Mononuclear cell (primary cell): Measurements from ENCODE around the gene CARMIL1. TPM values are rescaled to one million over a fixed set of nuclear protein-coding genes. Genes with fewer than 3 reads are reported as not detected.
"Not testable (repeated sequence)": the region's sequence is repeated elsewhere in the genome, so short reads cannot be mapped to it uniquely, and the experiment has no call there.

Source experiments
- H3K27me3 ChIP-seq: 2 replicates; pipeline ENCODE4 v1.6.0; 2011; ENCODE audit warnings: low read length, control low read depth; ENCODE audit not compliant: insufficient read depth
- H3K4me1 ChIP-seq: 2 replicates; pipeline ENCODE4 v1.5.1; 2011; ENCODE audit warnings: mild to moderate bottlenecking, low read length, control low read depth; ENCODE audit not compliant: insufficient read depth
- H3K4me3 ChIP-seq: 2 replicates; pipeline ENCODE4 v1.5.1; 2011; ENCODE audit warnings: mild to moderate bottlenecking, low read length, moderate library complexity
- H3K9me3 ChIP-seq: 2 replicates; pipeline ENCODE4 v1.5.1; 2011; ENCODE audit warnings: low read depth, mild to moderate bottlenecking, control low read depth, low read length
- total RNA-seq: library from RNA; depleted of rRNA; stranded (reverse); fragments of >200 nt; gene quantifications from one replicate; pipeline ENCODE4 v1.2.3, GENCODE V29; 2012

Gene CARMIL1
- total RNA-seq, 1 donor = 3.1 TPM

DNA sequence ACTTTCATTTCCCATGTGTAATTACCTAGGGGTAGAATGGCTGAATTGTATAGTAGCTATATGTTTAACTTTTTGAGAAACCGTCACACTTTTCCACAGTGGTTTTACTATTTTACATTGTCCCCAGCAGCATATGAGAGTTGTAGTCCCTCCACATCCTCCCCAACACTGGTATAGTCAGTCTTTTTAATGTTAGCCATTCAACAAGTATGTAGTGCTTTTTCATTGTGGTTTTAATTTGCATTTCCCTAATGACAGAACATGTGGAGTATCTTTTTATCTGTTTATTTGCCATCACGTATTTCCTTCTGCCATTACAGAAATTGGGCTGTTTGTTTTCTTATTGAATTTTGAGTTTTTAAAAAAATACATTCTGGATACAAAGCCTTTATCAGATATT, 148.4 kb downstream of the CARMIL1 start:
- no peaks in the 10 kb centered on the region for H3K27me3 ChIP-seq
- H3K4me1 ChIP-seq = no peaks in the 10 kb centered on the region
- no peaks in the 10 kb centered on the region for H3K9me3 ChIP-seq
- H3K4me3 ChIP-seq = no peak overlapping the region

DNA sequence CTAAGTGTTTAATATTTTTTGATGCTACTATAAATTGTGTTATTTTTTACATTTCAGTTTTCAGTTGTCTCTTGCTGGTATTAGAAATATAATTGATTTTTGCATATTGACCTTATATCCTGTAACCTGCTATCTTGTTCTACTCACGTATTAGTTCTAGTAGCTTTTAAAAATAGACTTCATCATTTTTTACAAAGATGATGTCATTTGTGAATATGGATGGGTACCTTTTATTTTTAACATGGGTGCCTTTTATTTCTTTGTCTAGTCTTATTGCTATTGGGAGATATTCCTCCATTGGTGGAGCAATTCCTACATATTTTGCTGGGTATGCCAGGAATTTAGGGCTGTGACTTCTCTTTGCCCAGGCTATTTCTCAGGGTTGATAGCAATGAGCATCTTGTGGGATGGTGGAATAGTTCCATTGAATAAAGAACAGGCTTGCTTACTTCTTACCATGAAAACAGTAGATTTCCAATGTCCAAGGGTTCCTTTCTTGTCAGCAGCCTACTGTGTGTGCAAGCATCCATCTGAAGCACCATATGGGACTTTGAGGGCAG, 149.7 kb downstream of the CARMIL1 start:
- Histone ChIP-seq H3K27me3 (no peaks in the 10 kb centered on the region), H3K4me3 (no peak overlapping the region), H3K4me1 (no peaks in the 10 kb centered on the region), H3K9me3 (no peaks in the 10 kb centered on the region)

DNA sequence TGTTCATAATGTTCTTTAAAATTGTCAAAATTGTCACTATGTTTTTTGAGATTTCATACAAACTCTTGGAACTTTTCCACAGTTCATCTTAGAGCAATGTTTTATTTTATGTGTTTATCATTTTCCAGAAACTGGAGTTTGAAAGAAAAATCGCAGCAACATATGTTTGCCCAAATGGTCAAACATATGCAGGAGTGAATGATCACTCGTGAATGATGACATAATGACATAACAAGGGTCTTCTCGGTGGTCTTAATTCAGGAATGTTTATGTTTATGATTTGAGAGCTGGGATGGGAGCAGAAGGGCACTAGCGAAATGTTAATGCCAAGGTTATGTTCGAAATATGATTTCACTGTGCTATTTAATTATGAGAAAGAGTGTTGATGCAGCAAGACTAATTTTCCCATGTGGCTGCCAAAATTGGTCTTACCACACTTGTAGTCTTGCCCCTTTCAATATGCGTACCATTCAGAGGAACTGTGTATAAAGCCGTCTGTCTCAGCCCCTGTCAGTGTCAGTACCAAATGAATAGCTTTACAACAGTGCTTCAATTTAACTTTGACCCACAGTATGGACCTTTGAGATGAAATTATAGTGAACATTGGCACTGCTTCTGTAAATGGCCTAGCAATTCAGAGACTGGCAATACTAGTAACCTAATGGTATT, 152.3 kb downstream of the CARMIL1 start:
- Histone ChIP-seq H3K4me1 (peaks cover 7% of the 10 kb centered on the region), H3K4me3 (no peak overlapping the region), H3K9me3 (no peaks in the 10 kb centered on the region), H3K27me3 (no peaks in the 10 kb centered on the region)

DNA sequence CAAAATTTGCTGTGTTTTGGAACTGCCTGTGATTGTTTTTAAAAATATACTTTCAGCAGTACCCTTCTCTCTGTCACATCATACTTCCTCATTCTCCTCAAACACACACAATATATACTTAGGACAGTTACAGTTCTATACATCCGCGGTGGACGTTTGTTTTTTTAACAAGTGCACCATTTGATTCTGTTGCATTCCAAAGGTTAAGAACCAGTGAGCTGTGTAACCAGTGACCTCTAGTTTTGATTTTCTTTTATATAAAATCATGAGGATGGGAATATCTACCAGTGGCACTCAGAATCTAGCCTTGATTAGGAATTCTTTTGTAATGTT, 152.8 kb downstream of the CARMIL1 start:
- Histone ChIP-seq H3K27me3 (no peaks in the 10 kb centered on the region), H3K9me3 (no peaks in the 10 kb centered on the region), H3K4me3 (no peak overlapping the region), H3K4me1 (peaks cover 7% of the 10 kb centered on the region)

DNA sequence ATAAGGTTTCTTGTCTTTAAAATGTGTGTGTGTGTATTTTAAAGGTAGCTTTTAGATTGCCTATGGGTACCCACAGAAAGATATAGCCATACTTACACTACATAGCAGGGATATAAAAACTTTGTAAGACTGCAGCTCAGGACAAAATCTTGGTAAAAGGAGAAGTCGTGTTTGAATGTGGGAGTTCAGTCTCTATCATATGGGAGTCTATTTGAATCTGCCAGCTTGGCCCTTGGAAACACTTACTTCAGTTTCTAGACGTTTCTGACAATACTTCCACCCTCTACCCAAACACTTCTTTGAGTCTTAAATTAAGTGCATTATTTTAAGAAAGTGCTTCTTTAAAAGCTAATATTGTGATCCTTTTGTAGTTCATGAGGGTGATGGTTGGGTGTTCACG, 155.7 kb downstream of the CARMIL1 start:
- Histone ChIP-seq H3K4me3 (no peak overlapping the region), H3K27me3 (no peaks in the 10 kb centered on the region), H3K9me3 (no peaks in the 10 kb centered on the region), H3K4me1 (peaks cover 7% of the 10 kb centered on the region)

DNA sequence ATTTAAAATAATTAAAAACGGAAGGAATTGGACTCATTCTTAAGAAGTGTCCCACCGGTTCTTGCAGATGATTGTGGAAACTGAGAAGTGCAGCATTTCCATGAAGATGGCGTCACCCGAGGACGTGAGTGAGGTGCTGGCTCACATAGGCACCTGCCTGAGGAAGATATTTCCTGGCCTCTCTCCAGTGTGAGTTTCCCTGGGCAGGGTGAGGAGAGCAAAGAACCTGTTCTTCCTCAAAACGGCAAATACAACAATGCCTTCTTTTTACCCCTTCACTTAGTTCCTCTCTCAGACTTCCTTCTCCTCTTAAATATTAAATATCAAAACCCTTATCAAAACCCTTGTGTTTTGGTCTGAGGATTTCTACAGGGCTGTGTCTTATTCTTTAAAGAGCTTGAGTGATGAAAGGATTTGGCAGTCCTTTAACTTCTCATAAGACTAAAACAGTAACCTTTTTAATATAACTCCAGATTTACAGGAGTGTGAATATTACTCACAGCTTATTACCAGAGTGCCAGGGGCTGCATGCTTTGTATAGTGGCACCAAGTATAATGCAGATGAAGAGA, 156.3 kb downstream of the CARMIL1 start:
- no peak overlapping the region for H3K4me3 ChIP-seq
- no peaks in the 10 kb centered on the region for H3K9me3 ChIP-seq
- no peaks in the 10 kb centered on the region for H3K27me3 ChIP-seq
- H3K4me1 ChIP-seq = peaks cover 7% of the 10 kb centered on the region

DNA sequence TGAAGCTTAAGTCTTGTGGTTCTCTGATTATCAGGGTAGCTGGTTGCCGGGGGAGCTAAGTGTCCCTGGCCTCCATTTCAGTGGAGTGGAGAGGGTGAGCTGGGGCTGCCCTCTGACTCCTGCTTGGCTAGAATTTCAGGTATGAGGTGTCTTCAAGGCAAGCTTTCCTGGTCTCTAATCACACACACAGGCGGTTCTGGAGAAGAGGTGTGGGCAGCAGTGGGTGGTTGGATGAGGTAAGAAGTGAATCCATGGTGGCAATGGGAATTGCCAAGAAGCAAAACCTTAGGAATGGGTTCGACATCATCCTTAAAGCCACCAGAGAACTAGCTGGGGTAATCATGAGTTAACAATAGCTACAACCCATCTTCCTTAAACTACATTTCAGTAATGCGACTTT, 157.6 kb downstream of the CARMIL1 start:
- Histone ChIP-seq H3K9me3 (no peaks in the 10 kb centered on the region), H3K4me3 (no peak overlapping the region), H3K27me3 (no peaks in the 10 kb centered on the region), H3K4me1 (peaks cover 7% of the 10 kb centered on the region)

DNA sequence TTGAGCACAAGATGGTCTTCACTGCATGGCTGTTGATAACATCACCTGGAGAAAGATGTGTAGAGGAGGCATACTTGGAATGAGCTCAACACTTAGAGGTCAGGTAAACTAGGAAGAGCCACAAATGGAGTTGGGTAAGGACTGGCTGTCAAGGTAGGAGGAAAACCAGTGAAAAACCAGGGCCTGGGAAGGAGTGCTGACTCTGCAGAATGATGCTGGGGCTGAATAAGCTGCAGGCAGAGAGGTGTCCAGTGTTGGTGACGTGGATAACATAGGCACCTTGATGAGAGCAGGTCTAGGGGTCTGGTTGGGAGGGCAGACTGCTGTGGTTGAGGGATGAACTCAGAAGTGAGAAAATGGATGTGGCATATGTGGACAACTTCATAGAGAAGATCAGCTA, 160.2 kb downstream of the CARMIL1 start:
- peaks cover 14% of the 10 kb centered on the region for H3K4me1 ChIP-seq
- H3K4me3 ChIP-seq = no peak overlapping the region
- H3K27me3 ChIP-seq = no peaks in the 10 kb centered on the region
- no peaks in the 10 kb centered on the region for H3K9me3 ChIP-seq

DNA sequence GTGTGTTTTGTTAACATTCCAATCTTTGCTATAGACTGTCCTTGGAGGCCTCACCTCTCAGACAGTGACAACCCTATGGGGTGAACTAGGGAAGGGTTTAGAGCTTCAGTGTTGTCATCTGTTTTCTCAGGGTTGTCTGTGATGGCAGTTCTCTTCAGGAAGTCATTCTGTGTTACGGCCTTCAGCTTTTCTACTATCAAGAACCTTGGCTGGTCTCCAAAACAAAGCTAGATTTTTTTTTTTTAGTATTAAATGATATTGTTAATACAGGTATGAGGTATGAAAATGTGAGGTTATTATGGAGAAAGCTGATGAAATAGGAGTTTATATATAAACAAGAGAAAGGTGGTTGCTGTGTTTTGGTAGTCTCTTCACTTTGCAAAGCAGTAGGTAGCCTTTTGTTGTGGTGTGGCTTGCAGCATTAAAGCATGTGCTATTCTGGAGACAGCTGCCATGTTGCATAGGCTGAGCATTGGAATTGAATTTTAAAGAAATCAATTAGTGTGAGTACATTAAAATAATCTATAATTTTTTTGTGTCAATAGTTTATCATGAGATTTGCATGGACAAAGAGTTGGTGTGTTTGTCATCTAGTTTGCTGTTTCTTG, 162.6 kb downstream of the CARMIL1 start:
- H3K9me3 ChIP-seq = no peaks in the 10 kb centered on the region
- H3K4me1 ChIP-seq = peaks cover 13% of the 10 kb centered on the region

DNA sequence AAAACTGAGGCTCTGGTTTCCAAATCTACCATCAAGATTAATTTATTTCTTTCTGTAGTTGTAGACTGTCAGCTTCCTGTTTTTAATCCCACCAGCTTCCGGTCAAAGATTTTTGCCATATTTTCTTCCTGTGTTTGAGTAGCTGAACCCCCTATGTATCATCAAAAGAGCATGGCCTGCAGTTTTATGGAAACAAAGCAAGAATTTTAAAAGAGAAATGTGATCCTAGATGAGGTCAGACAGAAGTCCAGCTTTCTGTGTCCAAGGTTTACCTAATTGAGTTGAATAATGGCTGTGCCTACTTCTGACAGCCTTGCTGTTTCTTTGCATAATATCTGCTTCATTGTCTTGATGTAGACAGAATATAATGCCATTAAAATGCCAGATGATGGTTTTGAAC, 163.7 kb downstream of the CARMIL1 start:
- H3K4me3 ChIP-seq = no peak overlapping the region
- no peaks in the 10 kb centered on the region for H3K9me3 ChIP-seq
- no peaks in the 10 kb centered on the region for H3K27me3 ChIP-seq
- peaks cover 24% of the 10 kb centered on the region for H3K4me1 ChIP-seq

More for the DNA sequence above, 162.6 kb downstream of the CARMIL1 start:
- no peak overlapping the region for H3K4me3 ChIP-seq
- no peaks in the 10 kb centered on the region for H3K27me3 ChIP-seq

DNA sequence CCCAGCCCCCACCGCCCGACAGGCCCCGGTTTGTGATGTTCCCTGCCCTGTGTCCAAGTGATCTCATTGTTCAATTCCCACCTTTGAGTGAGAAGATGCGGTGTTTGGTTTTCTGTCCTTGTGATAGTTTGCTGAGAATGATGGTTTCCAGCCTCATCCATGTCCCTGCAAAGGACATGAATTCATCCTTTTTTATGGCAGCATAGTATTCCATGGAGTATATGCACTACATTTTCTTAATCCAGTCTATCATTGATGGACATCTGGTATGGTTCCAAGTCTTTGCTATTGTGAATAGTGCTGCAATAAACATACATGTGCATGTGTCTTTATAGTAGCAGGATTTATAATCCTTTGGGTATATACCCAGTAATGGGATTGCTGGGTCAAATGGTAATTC, 165.3 kb downstream of the CARMIL1 start:
- peaks cover 39% of the 10 kb centered on the region for H3K4me1 ChIP-seq
- not testable (repeated sequence) for H3K9me3 ChIP-seq, H3K4me3 ChIP-seq, H3K27me3 ChIP-seq

DNA sequence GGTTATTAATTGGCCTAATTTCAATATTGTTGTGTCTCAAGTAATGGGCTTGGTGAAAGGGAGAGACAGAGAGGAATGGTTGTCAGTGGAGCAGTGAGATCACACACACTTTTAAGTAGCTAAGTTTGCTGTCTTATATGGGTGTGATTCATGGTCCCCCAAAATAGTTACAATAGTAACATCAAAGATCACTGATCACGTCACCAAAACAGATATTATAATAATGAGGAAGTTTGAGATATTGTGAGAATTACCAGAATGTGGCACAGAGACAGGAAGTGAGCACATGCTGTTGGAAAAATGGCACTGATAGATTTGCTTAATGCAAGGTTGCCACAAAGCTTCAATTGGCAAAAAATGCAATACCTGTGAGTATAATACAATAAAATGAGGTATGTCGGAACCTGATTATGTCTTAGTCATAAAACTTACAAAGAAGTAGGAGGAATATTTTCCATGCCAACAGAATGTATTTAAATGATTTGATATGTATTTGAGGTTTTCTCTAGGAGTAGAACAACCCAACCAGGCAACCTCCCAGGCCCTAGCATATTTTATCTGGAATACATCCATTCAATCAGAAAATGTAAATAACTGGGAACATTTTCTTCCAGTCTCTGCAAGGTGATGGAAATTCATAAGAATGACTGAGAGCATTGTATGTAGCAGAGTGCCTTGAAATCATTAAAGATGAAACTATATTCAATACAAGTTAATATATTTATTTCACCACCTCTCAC, 167.8 kb downstream of the CARMIL1 start:
- H3K4me1 ChIP-seq = peaks cover 55% of the 10 kb centered on the region
- no peaks in the 10 kb centered on the region for H3K9me3 ChIP-seq
- no peaks in the 10 kb centered on the region for H3K27me3 ChIP-seq
- no peak overlapping the region for H3K4me3 ChIP-seq

DNA sequence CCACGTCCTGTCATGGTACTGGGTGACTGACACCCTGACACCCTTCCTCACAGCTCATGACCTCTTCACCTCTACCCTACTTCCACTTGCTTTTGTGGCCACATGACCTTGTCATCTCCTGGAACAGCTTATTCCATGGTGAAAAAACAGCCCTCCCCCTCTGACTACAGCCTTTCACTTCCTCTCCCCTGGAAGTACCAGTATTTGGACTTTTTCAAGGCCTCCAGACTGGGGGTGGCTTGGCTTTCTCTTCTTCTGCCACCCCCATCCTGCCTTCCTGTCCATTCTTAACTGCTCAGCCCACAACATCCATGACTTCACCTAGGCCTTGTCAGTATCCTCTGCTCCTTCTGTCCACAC, 168.4 kb downstream of the CARMIL1 start:
- no peaks in the 10 kb centered on the region for H3K27me3 ChIP-seq
- no peak overlapping the region for H3K4me3 ChIP-seq
- peaks cover 54% of the 10 kb centered on the region for H3K4me1 ChIP-seq

DNA sequence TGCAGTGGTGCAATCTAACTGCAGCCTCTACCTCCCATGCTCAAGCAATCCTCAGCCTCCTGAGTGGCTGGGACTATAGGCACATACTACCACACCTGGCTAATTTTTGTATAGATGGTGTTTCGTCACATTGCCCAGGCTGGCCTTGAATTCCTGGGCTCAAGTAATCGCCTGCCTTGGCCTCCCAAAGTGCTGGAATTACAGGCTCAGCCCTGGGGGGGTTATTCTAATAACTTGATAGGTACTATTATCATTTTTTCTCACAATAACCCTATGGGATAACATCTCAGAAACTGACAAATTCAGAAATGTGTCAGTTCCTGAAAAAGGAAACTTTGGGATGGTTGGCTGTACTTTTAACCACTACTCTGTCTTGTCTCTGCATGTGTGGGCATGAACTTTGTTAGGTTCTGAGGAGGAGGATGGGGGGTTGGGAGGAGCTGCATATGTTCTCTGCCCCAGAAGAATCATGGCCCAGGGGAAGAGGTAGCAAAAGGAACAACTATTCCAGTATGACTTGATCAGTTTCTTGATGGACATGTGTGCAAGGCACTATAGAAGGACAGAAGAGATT, 169.9 kb downstream of the CARMIL1 start:
- no peaks in the 10 kb centered on the region for H3K27me3 ChIP-seq
- H3K9me3 ChIP-seq = no peaks in the 10 kb centered on the region
- peaks cover 52% of the 10 kb centered on the region for H3K4me1 ChIP-seq
- H3K4me3 ChIP-seq = no peak overlapping the region

More for the DNA sequence above, 168.4 kb downstream of the CARMIL1 start:
- no peaks in the 10 kb centered on the region for H3K9me3 ChIP-seq

DNA sequence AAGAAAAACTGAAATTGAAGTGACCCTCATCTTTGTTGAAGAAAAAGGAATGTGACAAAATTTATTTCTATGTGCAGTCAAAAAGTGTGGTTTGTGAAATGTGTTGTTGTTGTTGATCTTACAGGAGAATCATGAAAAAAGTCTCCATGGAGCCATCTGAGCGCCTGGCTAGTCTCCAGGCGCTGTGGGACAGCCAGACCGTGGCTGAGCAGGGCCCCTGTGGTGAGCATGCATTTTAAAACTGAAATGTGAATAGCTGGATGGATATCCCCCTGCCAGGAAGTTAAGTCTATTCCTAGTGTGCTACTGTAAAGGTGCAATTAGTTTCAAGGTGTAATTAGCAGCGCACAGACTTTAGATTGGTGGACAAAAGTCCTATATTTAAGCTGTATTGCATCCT, 170.6 kb downstream of the CARMIL1 start:
- no peak overlapping the region for H3K4me3 ChIP-seq
- no peaks in the 10 kb centered on the region for H3K9me3 ChIP-seq
- peaks cover 52% of the 10 kb centered on the region for H3K4me1 ChIP-seq
- no peaks in the 10 kb centered on the region for H3K27me3 ChIP-seq
